GM03348 (cell line): ENCODE results near the gene EXD3.

Experiments
- DNase-seq: peaks from one replicate; pipeline ENCODE4 v3.0.0; 2012; ENCODE audit warnings: low spot score

The EXD3 gene

DNA sequence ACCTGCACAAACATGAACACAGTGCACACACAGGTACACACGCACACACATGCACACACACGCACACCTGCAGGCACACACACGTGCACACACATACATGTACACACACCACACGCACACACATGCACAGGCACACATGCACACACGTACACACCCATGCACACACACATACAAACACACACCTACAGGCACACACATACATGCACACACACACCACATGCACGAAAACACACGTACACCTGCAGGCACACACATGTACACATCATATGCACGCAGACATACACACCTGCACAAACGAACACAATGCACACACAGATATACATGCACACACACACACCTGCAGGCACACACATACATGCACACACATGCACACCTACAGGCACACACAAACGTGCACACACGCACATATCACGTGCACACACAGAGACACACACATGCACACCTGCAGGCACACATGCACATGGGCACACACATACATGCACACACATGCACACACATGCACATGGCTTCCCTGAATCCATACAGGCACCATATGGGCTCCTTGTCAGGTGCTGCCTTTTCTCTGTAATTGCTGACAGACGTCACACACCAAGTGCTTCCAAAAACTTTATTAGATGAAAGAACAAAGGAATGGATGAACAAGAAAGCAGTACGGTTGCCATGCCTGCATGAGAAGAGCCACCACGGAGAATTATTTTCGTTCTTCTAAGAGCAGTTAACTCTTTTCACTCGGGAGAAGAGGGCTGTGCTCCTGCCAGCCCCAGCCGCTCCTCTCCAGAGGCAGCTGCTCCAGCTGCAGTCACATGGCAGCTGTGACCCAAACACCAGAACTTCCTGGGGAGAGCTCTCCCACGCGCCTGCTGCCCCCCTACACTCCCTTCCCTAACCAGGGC is 57.2 kb downstream of the EXD3 start:
- DNase-seq, result no peak

DNA sequence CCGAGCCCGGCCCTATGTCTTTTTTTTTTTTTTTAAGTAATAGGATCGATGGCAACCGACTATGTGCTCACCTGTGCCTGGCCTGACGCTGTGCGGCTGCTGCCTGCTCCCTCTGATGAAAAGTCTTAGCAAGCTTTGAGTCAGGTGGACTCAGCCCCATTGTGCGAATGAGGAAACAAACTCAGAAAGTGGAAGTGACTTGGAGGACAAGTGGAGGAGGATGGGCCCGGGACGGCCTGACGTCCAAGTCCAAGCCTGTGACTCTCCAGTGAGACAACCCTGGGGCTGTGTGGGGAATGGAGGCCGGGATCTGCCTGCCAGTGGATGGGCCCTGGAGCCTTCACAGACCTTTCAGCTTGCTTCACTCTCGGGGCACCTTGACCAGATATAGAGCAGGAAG is 57.9 kb downstream of the EXD3 start:
- no peak for DNase-seq

GRCh38 chr9:137359850-137360249 is 63.1 kb downstream of the EXD3 start:
- no peak for DNase-seq

DNA sequence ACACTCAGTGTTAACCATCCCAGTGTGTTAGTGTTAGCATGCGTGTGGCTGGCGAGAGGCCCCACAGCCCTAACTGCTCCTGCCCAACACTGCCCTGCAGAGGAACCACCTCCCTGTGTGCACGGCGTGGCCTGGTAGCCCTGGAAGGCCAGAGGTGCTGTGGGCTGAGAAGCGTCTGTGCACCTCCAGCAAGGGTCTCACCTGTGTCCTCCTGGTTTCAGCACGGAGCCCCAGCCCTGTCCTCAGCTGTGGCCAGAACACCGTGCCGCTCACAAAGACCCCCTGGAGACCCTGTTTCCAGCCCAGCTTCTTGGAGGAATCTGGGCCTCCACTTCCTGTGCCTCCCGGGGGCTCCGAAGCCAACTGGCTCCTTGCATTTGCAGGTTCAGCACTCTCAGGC is 64.8 kb downstream of the EXD3 start:
- DNase-seq, result no peak

DNA sequence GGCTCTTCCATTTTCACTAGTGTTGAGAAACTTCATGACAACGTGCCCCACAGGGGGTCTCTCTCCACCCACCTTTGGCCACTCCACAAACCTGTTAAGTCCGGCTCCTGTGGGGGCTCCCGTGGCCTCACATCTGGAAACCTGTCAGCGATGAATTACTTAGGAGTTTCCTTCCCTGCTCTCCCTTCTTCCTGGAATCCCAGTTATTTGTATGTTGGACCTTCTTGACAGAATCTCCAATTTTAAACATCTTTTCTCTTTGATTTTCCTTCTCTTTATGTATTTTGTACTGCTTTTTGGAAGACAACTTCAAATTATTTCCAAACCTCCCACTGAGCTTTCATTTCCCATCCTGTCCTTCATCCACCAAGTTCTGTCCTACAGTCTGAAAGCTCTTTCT is 65.8 kb downstream of the EXD3 start:
- no peak for DNase-seq

- no peak for DNase-seq
Observed at GRCh38 chr9:137355761-137356365, 67.1 kb downstream of the EXD3 start.

DNA sequence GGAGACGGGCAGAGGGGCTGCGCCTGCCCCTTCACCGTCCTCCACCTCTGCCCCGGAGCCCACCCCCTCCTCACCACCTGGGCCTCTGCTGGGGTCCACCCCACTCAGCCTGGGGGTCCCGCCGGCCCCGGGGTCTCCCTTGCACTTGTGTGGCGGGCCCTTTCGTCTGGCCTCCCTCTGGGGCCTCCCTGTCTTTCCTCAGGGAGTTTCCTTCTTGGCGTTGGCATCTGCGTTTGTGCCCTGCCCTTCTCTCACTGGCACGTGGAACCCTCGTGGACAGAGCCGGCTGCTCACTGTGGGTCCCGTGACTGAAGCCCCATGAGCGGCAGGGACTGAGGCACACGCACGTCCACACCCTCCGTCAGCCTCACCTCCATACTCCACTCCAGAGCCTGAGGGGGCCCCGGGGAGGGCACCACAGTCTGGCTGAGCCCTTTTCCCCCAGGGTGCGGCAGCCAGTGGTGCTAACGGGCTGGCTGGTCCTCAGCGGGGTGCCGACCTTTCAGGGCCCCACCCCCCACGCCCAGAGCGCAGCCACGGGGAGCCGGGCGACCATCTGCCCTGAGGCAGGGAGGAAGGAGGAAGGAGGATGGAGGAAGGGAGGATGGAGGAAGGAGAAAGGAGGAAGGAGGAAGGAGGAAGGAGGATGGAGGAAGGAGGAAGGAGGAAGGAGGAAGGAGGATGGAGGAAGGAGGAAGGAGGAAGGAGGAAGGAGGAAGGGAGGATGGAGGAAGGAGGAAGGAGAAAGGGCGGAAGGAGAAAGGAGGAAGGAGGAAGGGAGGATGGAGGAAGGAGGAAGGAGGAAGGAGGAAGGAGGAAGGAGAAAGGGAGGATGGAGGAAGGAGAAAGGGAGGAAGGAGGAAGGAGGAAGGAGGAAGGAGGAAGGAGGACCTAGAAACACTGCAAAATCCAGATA is 67.9 kb downstream of the EXD3 start:
- DNase-seq, result no peak

- no peak for DNase-seq
Observed at GRCh38 chr9:137354153-137354844, 68.7 kb downstream of the EXD3 start.

DNA sequence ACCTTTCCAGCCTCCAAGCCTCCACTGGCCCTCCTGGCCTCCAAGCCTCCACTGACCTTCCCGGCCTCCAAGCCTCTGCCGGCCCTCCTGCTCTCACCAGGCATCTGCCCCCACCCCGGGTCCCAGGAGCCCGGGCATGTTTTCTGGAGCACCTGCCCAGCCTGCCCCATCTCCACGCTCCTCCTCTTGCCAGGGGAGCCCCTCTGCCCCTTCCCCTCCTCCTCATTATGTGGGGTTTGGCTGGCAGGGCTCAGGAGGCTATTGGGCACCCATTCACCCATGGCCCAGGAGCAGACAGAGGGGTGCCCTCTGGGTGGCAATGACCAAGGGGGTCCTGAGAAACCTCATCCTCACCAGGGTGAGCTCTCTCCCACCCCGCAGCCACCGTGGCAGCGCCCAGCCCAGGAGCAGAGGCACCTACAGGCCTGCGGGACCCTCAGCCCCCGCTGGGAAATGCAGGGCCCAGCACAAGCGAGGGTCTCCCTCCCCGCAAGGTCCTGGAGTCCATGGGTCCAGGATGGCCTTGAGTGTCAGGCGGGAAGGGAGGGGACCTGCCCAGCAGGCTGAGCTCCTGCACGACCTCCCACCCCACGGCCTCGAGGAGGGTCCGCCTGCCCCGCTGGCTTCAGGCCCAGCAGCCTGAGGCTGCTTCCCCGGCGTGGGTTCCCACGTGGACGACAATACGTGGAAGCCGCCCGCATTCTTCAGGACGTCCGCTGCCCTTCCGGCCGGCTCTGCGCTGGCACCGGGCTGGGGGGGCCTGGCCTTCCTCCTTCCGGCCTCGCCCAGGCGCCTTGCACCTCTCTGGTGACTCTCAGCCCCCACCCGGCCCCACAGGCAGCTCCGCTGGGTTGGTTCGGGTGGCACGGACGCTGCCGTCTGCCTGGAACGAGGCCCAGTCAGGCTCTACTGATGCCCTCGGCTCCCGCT is 69.5 kb downstream of the EXD3 start:
- no peak for DNase-seq

- no peak for DNase-seq
Observed at GRCh38 chr9:137352511-137353222, 70.3 kb downstream of the EXD3 start.

GRCh38 chr9:137351781-137352501 is 71.0 kb downstream of the EXD3 start:
- DNase-seq, result no peak

DNA sequence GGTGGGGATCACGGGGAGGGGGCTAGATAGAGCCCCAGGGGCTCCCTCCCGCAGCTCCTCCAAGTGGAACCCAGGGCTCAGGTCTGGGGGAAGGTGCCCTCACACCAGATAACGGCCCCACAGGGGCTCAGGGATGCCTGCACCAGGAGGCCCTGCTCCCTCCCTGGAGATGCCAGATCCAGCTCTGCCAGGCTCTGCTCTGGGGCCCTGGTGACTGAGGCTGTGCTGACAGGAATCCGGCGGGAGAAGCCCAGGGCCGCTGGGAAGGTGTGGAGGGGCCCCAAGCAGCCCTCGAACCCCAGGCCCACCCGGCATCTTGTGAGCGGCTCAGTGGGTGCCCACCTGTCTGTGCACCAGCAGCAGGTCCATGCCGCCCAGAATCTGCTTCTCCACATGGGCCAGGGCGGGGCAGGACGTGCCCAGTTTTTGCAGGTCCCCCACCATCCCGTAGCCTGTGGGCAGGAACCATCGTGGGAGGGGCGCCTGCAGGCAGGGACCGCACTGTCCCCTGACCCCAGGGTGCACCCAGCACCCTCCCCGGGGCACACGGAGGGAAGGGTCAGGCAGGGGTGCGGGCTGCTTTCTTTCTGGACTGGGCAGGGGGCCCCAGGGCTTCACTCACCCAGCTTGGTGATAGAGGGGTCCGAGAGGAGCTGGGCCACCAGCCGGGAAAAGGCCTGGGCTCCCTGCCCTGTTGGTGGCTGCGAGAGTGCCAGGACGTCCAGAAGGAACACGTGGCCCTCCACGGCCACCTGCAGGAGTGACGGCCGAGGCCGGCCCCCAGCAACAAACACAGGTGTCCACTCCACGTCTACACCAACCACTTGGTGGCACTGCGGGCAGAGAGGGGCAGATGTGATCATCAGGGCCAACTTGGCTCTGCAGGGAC is 72.0 kb downstream of the EXD3 start:
- no peak for DNase-seq

- DNase-seq, result no peak
Observed at GRCh38 chr9:137349471-137350033, 73.4 kb downstream of the EXD3 start.

- no peak for DNase-seq
Observed at GRCh38 chr9:137348769-137349470, 74.0 kb downstream of the EXD3 start.

- no peak for DNase-seq
Observed at GRCh38 chr9:137347928-137348327, 75.0 kb downstream of the EXD3 start.

- no peak for DNase-seq
Observed at GRCh38 chr9:137342482-137342881, 80.5 kb downstream of the EXD3 start.

GRCh38 chr9:137341227-137341626 is 81.7 kb downstream of the EXD3 start:
- no peak for DNase-seq
